ENCODE results near the gene ISM1.

The ISM1 gene

DNA sequence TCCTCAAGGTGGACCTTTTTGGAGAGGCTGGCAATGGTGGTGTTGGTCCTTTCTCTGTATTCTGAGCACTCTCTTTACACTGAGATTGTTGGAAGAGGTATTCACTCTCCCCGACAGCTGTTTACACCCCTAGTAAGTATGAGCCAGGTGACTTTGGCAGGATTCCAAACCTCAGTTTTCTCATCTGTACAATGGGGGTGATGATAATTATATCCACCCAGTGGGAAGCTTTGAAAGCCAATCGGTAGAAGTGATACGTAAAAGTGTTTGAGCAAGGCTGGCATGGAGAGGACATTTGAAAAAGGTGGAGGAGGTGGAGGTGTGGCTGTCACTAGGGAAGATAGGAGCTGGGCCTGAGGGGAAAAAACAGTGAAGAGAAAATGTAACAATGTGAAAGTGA lies 35.5 kb downstream of the ISM1 start:
- DNase-seq (ENCODE audit: low read depth) = no peak

DNA sequence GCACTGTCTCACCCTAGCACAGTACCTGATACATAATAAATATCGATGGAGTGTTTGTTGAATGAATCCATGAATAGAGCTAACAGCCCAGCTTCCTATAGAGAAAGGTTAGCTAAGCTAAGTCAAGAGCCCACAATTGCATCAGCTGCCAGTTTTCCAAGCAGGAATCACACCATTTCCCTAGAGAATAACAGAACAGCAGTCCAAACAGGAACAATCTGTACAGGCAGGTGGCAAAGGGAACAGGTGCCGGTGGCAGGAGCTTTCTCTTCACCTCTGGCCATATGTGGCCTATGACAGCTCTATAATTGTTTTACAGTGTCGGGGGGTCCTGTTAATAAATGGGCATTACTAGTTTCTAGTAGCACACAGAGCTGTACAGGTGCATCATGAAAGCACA lies 38.8 kb downstream of the ISM1 start:
- no peak for DNase-seq (ENCODE audit: low read depth)

DNA sequence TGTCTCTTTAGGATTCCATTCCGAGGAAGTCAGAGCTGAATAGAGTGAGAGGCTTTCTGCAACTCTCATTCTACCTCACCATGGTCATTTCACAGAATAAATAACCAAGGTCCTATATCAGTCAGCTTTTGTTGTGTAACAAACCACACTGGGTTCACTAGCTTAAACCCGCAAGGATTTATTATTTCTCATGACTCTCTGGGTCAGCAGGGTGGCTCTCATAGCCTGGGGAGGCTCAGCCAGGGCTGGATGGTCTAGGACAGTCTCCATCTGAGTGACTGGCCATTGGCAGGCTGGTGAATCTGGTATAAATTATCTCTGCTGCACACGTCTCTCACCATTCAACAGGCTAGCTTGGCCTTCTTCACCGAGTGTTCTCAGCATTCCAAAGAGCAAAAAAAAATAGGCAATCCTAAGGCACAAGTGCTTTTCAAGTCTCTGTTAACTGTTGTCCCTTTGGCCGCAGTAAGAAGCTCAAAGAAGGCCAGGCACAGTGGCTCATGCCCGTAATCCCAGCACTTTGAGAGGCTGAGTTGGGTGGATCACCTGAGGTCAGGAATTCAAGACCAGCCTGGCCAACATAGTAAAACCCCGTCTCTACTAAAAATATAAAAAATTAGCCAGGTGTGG lies 39.7 kb downstream of the ISM1 start:
- no peak for DNase-seq (ENCODE audit: low read depth)

DNA sequence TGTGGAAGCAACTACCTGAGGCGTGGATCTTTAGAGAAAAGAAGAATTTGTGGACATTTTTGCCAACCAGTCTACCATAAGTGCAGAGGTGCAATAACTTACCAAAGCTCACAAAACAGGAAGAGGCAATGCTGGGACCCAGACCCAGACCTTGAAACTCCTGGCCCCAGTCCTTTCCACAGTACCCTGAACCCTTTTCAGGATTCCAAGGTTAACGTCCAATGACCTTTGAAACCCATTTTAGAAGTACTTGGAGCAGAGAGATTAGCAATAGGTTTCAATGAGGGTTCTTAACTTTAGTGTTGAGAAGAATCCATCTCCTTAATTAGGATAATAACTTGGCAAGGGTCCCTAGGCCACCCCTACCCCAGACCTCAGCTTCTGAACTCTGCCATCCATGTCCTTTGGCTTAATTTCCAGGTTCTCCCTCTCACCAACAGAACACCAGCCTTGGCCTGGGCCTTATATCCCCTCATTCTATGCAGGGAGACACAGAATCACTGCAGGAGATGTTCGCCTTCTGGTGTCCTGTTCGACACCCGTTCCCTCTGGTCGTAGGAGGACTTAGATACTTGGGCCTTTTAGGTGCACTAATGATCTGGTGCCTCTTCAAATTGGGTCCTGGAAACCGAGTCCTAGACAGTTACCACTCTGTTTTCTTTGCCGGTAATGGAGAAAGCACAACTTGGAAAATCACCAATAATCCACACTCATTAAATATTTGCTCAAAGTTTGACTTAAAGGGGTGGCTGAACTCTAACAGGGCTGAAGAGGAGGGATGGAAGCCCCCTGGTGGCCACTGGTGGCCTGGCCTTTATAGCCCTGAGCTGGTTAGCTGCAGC lies 40.6 kb downstream of the ISM1 start:
- DNase-seq (ENCODE audit: low read depth) = peak; percentile 19

DNA sequence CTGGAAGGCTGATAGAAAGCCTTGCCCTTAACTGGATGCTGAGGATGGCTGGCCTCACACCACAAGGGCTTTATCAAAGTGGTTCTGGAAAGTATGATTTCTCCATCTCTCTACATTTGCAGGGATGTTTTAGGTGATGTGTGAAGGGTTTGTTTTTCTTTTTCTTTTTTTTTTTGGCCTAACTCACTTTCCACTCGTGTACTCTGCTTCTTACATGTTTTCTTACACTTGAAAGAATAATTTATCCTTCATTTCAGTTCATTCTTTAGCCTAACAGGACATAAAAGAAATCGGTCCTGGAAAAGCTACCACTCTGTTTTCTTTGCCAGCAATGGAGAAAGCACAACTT lies 41.2 kb downstream of the ISM1 start:
- no peak for DNase-seq (ENCODE audit: low read depth)

DNA sequence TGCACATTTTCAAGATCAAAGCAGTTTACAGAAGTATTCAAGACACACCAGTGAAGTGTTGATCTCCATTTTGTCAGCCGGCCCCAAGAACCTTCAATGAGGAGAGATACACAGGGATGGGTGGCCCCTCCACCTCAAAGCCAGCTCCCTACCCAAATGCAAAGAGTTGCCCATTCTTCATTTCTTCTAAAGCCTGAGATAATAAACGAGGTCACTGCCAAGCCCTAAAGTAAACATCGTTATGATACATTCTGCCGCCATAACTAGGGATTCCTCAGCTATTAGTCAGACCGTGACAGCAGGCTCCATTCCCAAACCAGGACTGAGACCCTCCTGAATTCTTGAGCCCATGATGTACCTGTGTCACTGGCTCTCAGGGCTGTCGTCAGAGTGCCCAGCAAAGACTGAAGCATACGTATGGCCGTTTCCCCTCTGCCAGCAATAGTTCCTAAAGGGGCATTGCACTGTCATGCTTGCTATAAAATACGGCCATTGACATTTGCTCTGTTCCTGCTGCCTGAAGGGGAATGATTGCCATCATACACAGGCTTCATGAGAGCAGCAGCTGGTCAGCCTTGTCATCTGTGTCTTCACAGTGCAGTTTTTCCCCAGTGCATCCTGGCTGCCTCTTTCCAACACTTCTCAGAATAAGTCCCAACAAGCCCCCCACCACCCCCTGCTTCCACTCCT lies 41.7 kb downstream of the ISM1 start:
- DNase-seq (ENCODE audit: low read depth) = no peak

DNA sequence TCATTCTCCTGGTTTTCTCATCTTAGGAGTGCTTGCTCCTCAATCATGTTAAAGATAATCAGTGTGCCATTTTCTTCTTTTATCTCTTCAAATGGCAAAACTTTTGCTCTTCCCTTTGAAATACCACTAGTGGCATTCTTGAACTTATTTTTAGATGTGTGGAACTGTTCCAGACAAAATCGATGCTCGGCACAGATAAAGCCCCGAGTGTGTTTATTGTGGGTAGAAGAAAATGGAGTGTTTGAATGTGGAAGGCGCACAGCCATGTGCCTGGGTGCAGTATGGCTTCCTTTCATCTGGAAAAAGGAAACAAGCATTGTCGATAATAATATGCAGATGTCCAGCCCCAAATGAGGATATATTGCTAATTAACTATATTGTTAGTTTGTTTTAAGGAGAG lies 42.4 kb downstream of the ISM1 start:
- no peak for DNase-seq (ENCODE audit: low read depth)

DNA sequence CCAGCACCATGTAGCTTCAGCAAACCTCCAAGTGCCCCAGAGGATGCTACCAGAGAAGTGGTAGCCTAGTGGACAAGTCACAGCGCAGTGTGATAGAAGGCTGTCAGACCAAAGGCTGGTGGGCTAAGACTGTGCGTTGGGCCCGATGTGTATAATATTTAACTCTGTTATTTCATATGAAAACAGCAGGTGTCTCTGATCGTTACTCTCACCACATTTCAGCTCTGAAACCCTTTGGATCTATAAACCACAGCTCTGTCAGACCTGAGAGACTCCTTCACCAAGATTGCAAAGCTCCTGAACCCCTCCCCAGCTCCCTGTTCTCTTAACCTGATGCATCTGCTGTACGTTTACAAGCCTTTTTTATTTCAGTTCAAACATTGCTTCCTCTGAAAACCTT lies 43.8 kb downstream of the ISM1 start:
- no peak for DNase-seq (ENCODE audit: low read depth)

DNA sequence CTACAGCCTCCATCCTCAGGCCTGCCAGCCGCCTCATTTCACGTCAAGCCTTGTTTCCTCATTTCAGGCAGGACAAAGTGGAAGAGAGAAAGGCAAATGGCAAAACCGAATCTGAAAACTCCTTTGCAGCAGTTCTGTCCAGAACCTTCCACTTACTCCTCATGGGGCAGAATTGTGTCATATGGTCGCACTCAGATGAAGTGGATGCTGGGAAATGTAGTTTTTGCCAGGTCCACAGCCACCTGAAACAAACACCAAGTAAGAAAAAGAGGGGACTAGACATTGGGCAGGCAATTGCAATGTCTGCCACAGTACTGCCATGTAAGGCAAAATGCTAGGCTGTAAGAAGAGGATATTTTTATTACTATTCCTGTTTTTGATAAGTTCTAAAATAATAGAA lies 44.9 kb downstream of the ISM1 start:
- DNase-seq (ENCODE audit: low read depth) = no peak

DNA sequence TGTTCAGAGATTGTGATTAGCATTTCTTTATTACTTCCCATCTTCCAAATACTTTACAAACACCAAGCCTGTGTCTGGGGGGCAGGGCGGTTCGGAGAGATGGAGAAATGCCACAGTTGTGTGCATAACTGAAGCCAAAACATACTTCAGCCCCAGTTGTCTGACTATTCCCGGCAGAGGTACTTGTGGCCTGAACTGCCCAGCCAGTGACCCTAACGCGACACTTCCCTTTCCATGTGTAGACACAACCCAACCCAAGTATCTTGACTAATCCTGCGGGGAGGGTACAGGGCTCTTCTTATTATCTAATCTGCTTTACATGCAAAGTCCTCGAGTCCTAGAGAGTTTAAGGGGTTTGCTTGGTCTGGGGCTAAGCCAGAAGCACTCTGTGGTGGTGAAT lies 46.2 kb downstream of the ISM1 start:
- DNase-seq (ENCODE audit: low read depth) = no peak

DNA sequence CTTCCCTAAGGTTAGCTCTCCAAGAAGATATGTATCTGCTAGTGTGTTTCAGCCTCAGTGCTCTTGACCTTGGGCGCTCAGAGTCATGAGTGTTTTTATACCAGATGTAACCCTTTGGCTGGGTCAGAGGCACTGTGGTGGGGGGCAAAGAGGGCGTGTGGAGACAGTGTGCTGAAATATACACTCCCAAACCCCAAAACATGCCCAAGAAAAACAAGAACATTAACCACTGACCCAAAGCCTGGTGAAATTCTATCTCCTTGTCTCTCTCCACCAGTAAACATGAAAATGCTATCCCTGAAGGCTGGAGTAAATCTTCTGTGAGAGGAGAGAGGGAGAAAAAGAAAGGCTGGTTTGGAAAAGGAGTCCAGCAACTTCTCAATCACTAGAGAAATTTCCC lies 47.9 kb downstream of the ISM1 start:
- DNase-seq (ENCODE audit: low read depth) = no peak

DNA sequence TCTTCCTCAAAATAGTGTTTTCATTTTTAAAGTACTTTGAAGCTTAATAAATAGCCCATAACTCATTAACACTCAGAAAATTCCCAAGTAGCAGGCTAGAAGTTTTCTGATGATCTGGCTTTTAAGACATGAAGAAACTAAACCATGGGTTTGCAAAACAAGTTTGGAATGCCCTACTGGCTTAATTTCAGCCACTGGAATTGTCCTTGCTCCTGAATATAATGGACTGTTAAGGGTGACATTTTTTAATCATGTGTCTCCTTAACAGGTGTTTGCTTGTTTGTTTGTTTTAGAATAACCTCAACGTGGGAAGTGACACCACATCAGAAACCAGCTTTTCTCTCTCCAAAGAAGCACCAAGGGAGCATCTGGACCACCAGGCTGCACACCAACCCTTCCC lies 49.1 kb downstream of the ISM1 start:
- no peak for DNase-seq (ENCODE audit: low read depth)

DNA sequence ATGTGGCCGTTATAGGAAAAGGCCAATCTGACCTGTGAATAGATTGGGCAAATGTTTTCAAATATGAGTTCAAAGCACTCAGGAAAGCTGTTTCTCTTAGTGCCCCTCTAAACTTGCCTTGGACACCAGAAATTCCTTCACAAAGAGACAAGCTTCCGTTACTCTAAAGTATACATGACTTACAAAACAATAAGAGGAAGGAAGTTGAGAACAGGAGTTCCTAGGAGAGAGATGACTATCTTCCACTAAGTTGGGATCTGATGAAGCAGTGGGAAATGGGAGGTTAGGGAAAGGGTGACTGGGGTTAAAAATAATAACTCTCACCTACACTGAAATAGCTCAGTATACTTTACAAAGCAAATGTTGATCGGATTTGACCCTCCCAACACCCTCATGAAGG lies 50.0 kb downstream of the ISM1 start:
- DNase-seq (ENCODE audit: low read depth) = no peak

DNA sequence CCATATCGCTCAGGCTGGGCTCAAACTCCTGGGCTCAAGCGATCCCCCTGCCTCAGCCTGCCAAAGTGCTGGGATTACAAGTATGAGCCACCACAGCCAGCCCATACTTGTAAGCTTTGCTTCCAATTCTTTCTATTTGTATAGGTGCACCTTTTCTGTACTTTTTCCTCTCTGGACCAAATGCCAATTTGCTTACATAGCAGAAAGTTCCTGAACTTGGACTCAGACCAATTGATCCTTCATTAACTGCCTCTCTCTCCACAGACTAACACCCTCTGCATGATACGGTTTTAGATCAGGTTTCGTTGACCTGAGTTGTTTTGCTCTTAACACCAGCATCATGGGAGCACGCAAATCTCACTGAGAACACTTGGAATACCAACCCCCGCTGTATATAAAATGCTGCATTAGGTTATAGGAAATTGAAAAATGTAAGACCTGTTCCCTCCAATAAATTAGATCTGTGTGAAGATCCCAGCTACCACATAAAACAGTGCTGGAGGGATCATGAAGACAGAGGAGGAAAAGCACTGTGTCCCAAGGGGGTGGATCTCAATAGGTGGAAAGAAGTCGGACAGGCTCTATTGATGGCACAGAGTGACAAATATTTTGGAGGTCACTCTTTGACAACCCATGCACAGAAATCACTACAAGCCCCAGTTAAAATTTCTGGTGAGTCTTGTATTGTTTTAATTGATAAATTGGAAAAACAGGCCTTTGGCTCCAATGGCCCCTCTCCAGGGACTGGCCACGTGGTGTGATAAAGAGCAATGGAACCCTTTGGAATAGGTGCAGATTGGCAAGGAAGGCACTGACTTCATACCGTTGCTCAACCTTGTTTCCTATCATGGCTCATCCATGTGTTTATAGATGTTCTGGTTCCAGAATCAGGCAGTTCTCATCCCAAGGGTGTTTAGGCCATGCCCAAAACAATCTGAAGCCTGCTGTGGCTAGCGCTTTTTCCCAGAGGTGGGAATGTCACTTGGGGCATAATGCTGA lies 51.2 kb downstream of the ISM1 start:
- no peak for DNase-seq (ENCODE audit: low read depth)

DNA sequence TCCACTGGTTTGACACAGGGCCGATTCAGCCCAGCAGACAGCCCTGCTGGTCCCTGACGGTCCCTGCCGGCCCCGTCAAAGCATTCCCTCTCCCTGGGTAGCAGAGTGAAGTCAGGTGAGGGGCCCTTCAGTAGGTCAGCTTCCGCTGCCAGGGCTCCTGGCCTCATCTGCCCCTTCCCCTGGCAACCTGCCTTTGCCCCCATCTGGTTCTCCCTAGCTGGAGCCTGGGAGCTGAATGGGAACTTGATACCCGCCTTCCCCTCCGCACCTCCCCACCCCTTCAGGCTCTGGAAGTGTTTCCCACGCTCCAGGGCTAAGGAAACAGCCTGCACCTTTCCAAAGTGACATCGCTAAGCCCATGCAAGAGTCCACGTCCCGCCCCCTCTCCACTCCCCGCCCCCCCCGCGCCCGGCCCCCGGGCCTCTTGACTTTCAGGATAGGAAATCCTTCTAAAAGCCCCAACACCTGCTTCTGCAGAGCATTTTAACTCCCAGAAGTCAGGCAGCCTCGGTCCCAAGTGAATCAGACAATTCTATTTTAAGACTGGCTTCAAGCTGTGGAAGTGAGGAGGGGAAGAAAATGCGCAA lies 53.3 kb downstream of the ISM1 start:
- no peak for DNase-seq (ENCODE audit: low read depth)

DNA sequence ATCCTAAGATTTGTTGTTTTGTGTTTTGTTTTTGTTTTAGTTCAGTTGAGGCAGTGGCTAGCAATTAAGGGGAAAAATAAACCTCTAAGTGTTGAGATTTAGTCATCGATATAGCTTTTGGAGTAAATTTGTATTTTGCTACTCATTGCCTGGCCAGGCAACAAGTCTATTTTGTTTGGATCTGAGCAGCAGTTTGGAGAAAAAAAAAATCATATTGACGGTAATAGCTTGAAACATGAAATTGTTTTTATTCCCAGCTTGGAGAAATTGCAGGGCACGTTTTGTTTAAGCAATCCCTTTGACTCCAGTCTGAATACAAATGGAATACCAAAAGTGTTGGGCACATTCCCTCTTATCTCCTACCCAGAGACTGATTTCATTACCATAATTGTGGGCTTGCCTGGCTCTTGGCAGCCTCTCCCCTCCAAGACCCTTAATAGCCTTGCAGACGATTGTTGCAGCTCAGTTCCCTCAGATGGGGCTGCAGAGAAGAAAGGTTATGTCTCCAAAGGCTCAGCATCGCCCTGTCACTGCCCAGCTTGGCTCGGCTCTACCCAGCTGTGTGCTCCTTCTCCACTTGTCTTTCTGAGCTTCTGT lies 56.0 kb downstream of the ISM1 start:
- no peak for DNase-seq (ENCODE audit: low read depth)

DNA sequence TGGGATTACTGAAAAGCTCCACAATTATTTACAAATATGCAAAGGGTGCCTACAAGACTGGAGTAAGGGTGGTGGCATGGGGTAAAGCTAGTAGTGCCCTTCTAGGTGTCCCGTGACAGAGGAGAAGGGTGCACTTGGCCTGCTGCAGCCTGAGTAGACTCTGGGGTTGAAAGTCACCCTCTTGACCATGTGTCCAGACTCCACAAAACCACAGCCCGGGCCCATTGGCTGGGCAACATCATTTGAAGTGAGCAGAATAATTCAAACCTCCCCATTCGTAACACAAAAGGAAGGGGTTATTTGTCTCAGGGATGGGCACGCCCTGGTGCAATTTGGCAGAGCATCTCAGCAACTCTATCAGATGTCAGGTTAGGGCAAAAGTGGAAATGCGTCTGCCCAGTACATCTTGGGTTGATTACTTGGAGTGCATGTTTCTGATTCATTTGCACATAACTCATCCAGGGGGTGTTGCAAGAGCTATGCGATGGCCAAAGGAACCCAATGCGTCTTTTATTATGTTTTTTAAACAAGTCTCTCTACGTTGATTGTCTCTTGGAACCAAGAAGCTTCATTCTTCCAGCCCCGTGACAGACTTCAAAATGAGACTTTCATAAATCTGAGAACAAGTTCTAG lies 56.7 kb downstream of the ISM1 start:
- peak; percentile 13 for DNase-seq (ENCODE audit: low read depth)

DNA sequence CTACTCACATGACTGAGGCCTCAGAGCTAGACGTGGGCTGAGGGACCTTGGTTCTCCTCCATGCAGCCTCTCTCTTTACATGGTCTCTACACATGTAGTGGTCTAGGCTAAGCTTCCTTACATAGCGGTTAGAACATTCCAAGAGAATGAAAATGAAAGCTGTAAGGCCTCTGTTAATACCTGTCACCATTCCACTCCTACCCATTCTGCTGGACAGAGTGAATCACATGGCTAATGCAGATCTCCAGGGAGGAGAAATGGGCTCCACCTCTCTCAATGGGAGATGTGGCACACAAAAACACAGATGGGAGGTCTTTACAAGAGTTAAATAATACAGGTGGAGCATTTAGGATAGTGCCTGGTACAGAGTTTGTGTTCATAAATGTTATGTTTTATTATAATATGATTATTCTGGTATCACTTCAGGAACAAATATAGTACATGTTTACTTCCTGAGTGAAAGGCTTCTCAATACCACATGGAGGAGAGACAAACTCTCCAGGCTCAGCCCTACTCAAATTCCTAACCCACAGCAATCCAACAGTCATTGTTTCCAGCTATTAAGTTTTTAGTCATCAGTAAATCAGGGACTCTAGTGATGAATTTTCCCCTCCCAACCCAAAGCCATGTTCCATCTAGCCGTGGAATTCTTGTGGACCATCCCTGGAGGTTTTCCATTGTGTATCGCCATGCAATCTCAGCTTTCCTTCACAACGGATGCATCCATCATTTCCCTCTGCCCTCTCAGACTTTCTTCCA lies 57.9 kb downstream of the ISM1 start:
- DNase-seq (ENCODE audit: low read depth) = no peak

DNA sequence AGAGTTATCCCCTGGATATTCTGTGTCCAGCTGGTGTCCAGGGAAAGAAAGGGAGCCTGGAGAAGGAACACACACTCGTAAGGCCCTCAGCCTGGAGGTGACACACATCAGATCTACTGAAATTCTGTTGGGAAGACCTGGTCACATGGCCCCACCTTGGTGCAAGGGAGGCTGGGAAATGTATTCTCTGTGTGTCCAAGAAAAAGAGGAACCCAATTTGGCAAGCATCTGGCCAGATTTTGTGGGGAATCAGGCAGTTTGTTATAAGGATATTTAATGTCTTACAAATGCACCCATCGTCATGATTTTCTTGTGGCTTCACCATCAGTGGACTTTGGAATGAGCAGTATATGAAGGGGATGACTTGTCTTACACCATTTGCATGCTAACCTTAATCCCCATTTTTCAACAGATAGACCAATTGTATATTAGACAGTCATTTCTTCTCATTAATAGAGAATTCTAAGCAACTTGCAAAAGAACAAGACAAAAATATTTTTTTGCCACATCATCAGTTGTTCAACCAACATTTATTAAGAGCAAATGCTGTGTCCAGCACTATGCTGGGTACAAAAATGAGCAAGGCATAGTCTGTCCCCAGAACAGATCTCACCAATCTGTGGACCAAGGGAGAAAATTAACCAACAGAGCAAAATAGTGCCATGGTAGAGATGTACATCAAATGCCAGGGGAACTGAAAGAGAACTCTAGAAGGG lies 59.7 kb downstream of the ISM1 start:
- DNase-seq (ENCODE audit: low read depth) = no peak
